Right lobe of liver (tissue), 4 donors: ENCODE results near the gene MDFIC.

ENCODE experiments used
- CTCF ChIP-seq, 4 donors: fragments of 200-600 bp in 3 of 4; fragments of 450-650 bp in 1 of 4; IDR thresholded peaks; one replicate each; pipeline versions ENCODE4 v1.5.1 to v1.8.0; 2016 to 2022; ENCODE audit warnings: antibody characterized with exemption in 4 of 4, mild to moderate bottlenecking in 2 of 4
- POLR2A ChIP-seq: fragments of 450-650 bp; IDR thresholded peaks from one replicate; pipeline ENCODE4 v1.6.1; 2017; ENCODE audit warnings: antibody characterized with exemption, mild to moderate bottlenecking
- donor health status: DM: no; HTN: no; CAD: no.
- donor health status: DM: no; HTN: no; CAD: no.
- donor health status: DM: no; HTN: yes; CAD: no.

GRCh38 chr7:114903131-114903530, 18.8 kb upstream of the MDFIC start:
- no peak for TF ChIP-seq CTCF (IDR thresholded peaks at IDR 0.05)
- no peak for TF ChIP-seq POLR2A
